ENCODE results near the gene C5orf46. TPM values are rescaled to one million over a fixed set of nuclear protein-coding genes. Genes with fewer than 3 reads are reported as not detected.

The C5orf46 gene
- total RNA-seq, 5 donors from 2014 or later (not counting 1 experiment from before 2014, with no cell fraction given): not detected

GRCh38 chr5:147930769-147931168 is 24.4 kb upstream of the C5orf46 start:
- POLR2A ChIA-PET: no interaction called here
- Histone ChIP-seq H3K9me3 (no peaks in the 10 kb centered on the region), H3K36me3 (ENCODE audit: control insufficient read depth in 2 of 2, extremely low read depth in 1 of 2, insufficient read depth in 1 of 2, low read length in 1 of 2) (no peaks in the 10 kb centered on the region), H3K4me1 (ENCODE audit: control insufficient read depth in 1 of 2, extremely low read depth in 1 of 2, insufficient read depth in 2 of 2, low read length in 2 of 2) (no peaks in the 10 kb centered on the region), H3K27ac (ENCODE audit: low read length) (no peak overlapping the region), H3K4me3 (ENCODE audit: control insufficient read depth in 1 of 2, extremely low read depth in 1 of 2, low read length in 1 of 2) (no peak overlapping the region), H3K27me3 (replicated peaks in 1 of 2; ENCODE audit: control insufficient read depth in 2 of 2, extremely low read depth in 1 of 2, insufficient read depth in 2 of 2, low read length in 1 of 2) (no peaks in the 10 kb centered on the region)
- CTCF ChIA-PET: no interaction called here
- Mint-ChIP-seq H3K27me3 (peaks cover 0 to 2% of the 10 kb centered on the region in 2 donors), H3K4me1 (no peaks in the 10 kb centered on the region), H3K36me3 (no peaks in the 10 kb centered on the region), H3K4me3 (no peak overlapping the region), H3K9me3 (peaks cover 4 to 7% (median 4%) of the 10 kb centered on the region in 3 donors), H3K27ac (no peak overlapping the region)
- DNase-seq (no peak), ATAC-seq (replicated peaks in 1 of 4) (no peak)
- 100% methylated on average over 1 of the region's 2 CpGs for WGBS (ENCODE audit: insufficient coverage)

- Mint-ChIP-seq H3K4me3 (no peak overlapping the region), H3K4me1 (no peaks in the 10 kb centered on the region), H3K27me3 (no peaks in the 10 kb centered on the region), H3K27ac (no peak overlapping the region), H3K36me3 (no peaks in the 10 kb centered on the region), H3K9me3 (peaks cover 4 to 7% (median 4%) of the 10 kb centered on the region in 3 donors)
- ATAC-seq (replicated peaks in 1 of 4) (no peak), DNase-seq (no peak)
- Histone ChIP-seq H3K27me3 (replicated peaks in 1 of 2; ENCODE audit: control insufficient read depth in 2 of 2, extremely low read depth in 1 of 2, insufficient read depth in 2 of 2, low read length in 1 of 2) (no peaks in the 10 kb centered on the region), H3K27ac (ENCODE audit: low read length) (no peak overlapping the region), H3K36me3 (ENCODE audit: control insufficient read depth in 2 of 2, extremely low read depth in 1 of 2, insufficient read depth in 1 of 2, low read length in 1 of 2) (no peaks in the 10 kb centered on the region), H3K9me3 (no peaks in the 10 kb centered on the region), H3K4me3 (ENCODE audit: control insufficient read depth in 1 of 2, extremely low read depth in 1 of 2, low read length in 1 of 2) (no peak overlapping the region), H3K4me1 (ENCODE audit: control insufficient read depth in 1 of 2, extremely low read depth in 1 of 2, insufficient read depth in 2 of 2, low read length in 2 of 2) (no peaks in the 10 kb centered on the region)
- WGBS (ENCODE audit: insufficient coverage): no CpG with 5 or more reads among the region's 3 CpGs
- POLR2A ChIA-PET: no interaction called here
- CTCF ChIA-PET: interaction anchor here in 1 of 2 donors (0.6 kb wide), 1 partner anchor 515 kb away, joined by 3 read pairs; no protein-coding TSS in a partner anchor
These were observed 21.6 kb upstream of the C5orf46 start for GRCh38 chr5:147927901-147928300.

- H3K4me1 ChIP-seq (ENCODE audit: control insufficient read depth in 1 of 2, extremely low read depth in 1 of 2, insufficient read depth in 2 of 2, low read length in 2 of 2): no peaks in the 10 kb centered on the region
- no peaks in the 10 kb centered on the region for H3K36me3 ChIP-seq (ENCODE audit: control insufficient read depth in 2 of 2, extremely low read depth in 1 of 2, insufficient read depth in 1 of 2, low read length in 1 of 2)
- H3K4me3 Mint-ChIP-seq: no peak overlapping the region
- no peaks in the 10 kb centered on the region for H3K9me3 ChIP-seq
- DNase-seq: no peak
- no peak overlapping the region for H3K4me3 ChIP-seq (ENCODE audit: control insufficient read depth in 1 of 2, extremely low read depth in 1 of 2, low read length in 1 of 2)
- no peak overlapping the region for H3K27ac ChIP-seq (ENCODE audit: low read length)
- peaks cover 4 to 7% (median 4%) of the 10 kb centered on the region in 3 donors for H3K9me3 Mint-ChIP-seq
- ChIA-PET POLR2A (no interaction called here), CTCF (no interaction called here)
- ATAC-seq (replicated peaks in 1 of 4): no peak
- no peaks in the 10 kb centered on the region for H3K36me3 Mint-ChIP-seq
- no peaks in the 10 kb centered on the region for H3K4me1 Mint-ChIP-seq
- WGBS (ENCODE audit: insufficient coverage): 80% methylated on average over 2 of the region's 4 CpGs
- H3K27me3 Mint-ChIP-seq: peaks cover 0 to 2% of the 10 kb centered on the region in 2 donors
- H3K27ac Mint-ChIP-seq: no peak overlapping the region
- no peaks in the 10 kb centered on the region for H3K27me3 ChIP-seq (replicated peaks in 1 of 2; ENCODE audit: control insufficient read depth in 2 of 2, extremely low read depth in 1 of 2, insufficient read depth in 2 of 2, low read length in 1 of 2)
These were observed 18.7 kb upstream of the C5orf46 start for GRCh38 chr5:147925020-147925419.

GRCh38 chr5:147921136-147921535 is 14.8 kb upstream of the C5orf46 start:
- no peak overlapping the region for H3K27ac ChIP-seq (ENCODE audit: low read length)
- H3K4me1 Mint-ChIP-seq: no peaks in the 10 kb centered on the region
- H3K27me3 Mint-ChIP-seq: peaks cover 2 to 3% of the 10 kb centered on the region in 2 donors
- POLR2A ChIA-PET: no interaction called here
- peaks cover 0 to under 1% (median under 1%) of the 10 kb centered on the region in 3 donors for H3K9me3 Mint-ChIP-seq
- 0% methylated on average over 1 of the region's 2 CpGs for WGBS (ENCODE audit: insufficient coverage)
- no peak overlapping the region for H3K4me3 Mint-ChIP-seq
- no peaks in the 10 kb centered on the region for H3K9me3 ChIP-seq
- DNase-seq (no peak), ATAC-seq (replicated peaks in 1 of 4) (no peak)
- H3K36me3 Mint-ChIP-seq: no peaks in the 10 kb centered on the region
- no peaks in the 10 kb centered on the region for H3K36me3 ChIP-seq (ENCODE audit: control insufficient read depth in 2 of 2, extremely low read depth in 1 of 2, insufficient read depth in 1 of 2, low read length in 1 of 2)
- CTCF ChIA-PET: no interaction called here
- no peak overlapping the region for H3K4me3 ChIP-seq (ENCODE audit: control insufficient read depth in 1 of 2, extremely low read depth in 1 of 2, low read length in 1 of 2)
- no peaks in the 10 kb centered on the region for H3K27me3 ChIP-seq (replicated peaks in 1 of 2; ENCODE audit: control insufficient read depth in 2 of 2, extremely low read depth in 1 of 2, insufficient read depth in 2 of 2, low read length in 1 of 2)
- H3K4me1 ChIP-seq (ENCODE audit: control insufficient read depth in 1 of 2, extremely low read depth in 1 of 2, insufficient read depth in 2 of 2, low read length in 2 of 2): no peaks in the 10 kb centered on the region
- H3K27ac Mint-ChIP-seq: no peak overlapping the region

GRCh38 chr5:147920420-147921030 is 14.2 kb upstream of the C5orf46 start:
- Mint-ChIP-seq H3K36me3 (no peaks in the 10 kb centered on the region), H3K27ac (no peak overlapping the region), H3K27me3 (peaks cover 2 to 3% of the 10 kb centered on the region in 2 donors), H3K9me3 (no peaks in the 10 kb centered on the region), H3K4me1 (no peaks in the 10 kb centered on the region), H3K4me3 (no peak overlapping the region)
- H3K36me3 ChIP-seq (ENCODE audit: control insufficient read depth in 2 of 2, extremely low read depth in 1 of 2, insufficient read depth in 1 of 2, low read length in 1 of 2): no peaks in the 10 kb centered on the region
- H3K9me3 ChIP-seq: no peaks in the 10 kb centered on the region
- no peak overlapping the region for H3K27ac ChIP-seq (ENCODE audit: low read length)
- ChIA-PET POLR2A (no interaction called here), CTCF (no interaction called here)
- H3K27me3 ChIP-seq (replicated peaks in 1 of 2; ENCODE audit: control insufficient read depth in 2 of 2, extremely low read depth in 1 of 2, insufficient read depth in 2 of 2, low read length in 1 of 2): no peaks in the 10 kb centered on the region
- DNase-seq: no peak
- ATAC-seq (replicated peaks in 1 of 4): no peak
- H3K4me3 ChIP-seq (ENCODE audit: control insufficient read depth in 1 of 2, extremely low read depth in 1 of 2, low read length in 1 of 2): no peak overlapping the region
- WGBS (ENCODE audit: insufficient coverage): 62% methylated on average over 4 of the region's 4 CpGs
- no peaks in the 10 kb centered on the region for H3K4me1 ChIP-seq (ENCODE audit: control insufficient read depth in 1 of 2, extremely low read depth in 1 of 2, insufficient read depth in 2 of 2, low read length in 2 of 2)

GRCh38 chr5:147918899-147919298 is 12.6 kb upstream of the C5orf46 start:
- H3K36me3 Mint-ChIP-seq: no peaks in the 10 kb centered on the region
- peaks cover 2 to 3% of the 10 kb centered on the region in 2 donors for H3K27me3 Mint-ChIP-seq
- POLR2A ChIA-PET: no interaction called here
- H3K4me3 Mint-ChIP-seq: no peak overlapping the region
- DNase-seq: no peak
- H3K27ac Mint-ChIP-seq: no peak overlapping the region
- 14% methylated on average over 1 of the region's 3 CpGs for WGBS (ENCODE audit: insufficient coverage)
- H3K9me3 Mint-ChIP-seq: no peaks in the 10 kb centered on the region
- Histone ChIP-seq H3K36me3 (ENCODE audit: control insufficient read depth in 2 of 2, extremely low read depth in 1 of 2, insufficient read depth in 1 of 2, low read length in 1 of 2) (no peaks in the 10 kb centered on the region), H3K27ac (ENCODE audit: low read length) (no peak overlapping the region), H3K9me3 (no peaks in the 10 kb centered on the region), H3K27me3 (replicated peaks in 1 of 2; ENCODE audit: control insufficient read depth in 2 of 2, extremely low read depth in 1 of 2, insufficient read depth in 2 of 2, low read length in 1 of 2) (peaks cover 0 to 3% of the 10 kb centered on the region in 2 experiments), H3K4me1 (ENCODE audit: control insufficient read depth in 1 of 2, extremely low read depth in 1 of 2, insufficient read depth in 2 of 2, low read length in 2 of 2) (no peaks in the 10 kb centered on the region), H3K4me3 (ENCODE audit: control insufficient read depth in 1 of 2, extremely low read depth in 1 of 2, low read length in 1 of 2) (no peak overlapping the region)
- ATAC-seq (replicated peaks in 1 of 4): no peak
- no peaks in the 10 kb centered on the region for H3K4me1 Mint-ChIP-seq
- CTCF ChIA-PET: no interaction called here

All from T-cell (primary cell).